ENCODE data around the gene CTNNA2.

The CTNNA2 gene

DNA sequence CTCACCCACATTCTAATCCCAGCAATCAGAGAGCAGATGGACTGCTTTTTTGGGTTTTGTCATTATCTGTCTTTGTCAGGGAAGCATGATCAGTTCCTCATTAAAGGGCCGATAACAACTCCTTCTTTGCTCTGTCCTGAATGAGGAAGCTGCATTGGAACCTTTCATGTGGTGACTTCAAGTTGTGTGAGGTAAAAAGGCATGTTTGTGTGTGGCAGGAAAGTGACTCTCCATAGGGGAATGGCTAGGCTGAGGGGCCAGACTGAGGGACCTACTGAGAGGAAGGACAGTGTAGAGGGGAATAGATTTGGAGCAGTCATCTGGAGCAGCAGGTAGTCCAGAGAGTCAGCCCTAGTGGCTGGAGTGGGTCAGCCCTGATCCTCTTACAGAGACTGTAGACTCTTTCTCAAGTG lies 815.3 kb downstream of the CTNNA2 start:
- Mint-ChIP-seq H3K27ac (no peak overlapping the region), H3K36me3 (ENCODE audit: low read depth) (no peaks in the 10 kb centered on the region), H3K4me3 (no peak overlapping the region), H3K27me3 (no peaks in the 10 kb centered on the region), H3K4me1 (ENCODE audit: low read depth) (no peaks in the 10 kb centered on the region), H3K9me3 (no peaks in the 10 kb centered on the region)
- no peak for DNase-seq

DNA sequence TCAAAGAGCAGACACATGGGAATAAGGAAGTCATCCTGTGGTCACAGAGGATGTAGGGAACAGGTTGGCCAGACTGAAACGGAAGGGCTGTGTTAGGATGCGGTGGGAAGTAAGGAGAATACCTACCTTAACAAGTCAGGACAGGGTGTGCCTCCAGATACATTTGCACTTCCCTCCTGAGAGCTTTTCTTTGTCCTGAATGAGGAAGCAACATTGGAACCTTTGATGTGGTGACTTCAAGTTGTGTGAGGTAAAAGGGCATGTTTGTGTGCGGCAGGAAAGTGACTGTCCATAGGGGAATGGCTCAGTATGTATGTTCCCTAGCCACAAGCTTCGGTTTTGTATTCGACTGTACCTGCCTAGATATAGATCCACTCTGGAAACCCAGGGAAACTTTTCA lies 816.6 kb downstream of the CTNNA2 start:
- Mint-ChIP-seq H3K27ac (no peak overlapping the region), H3K4me3 (no peak overlapping the region), H3K4me1 (ENCODE audit: low read depth) (no peaks in the 10 kb centered on the region), H3K9me3 (no peaks in the 10 kb centered on the region), H3K27me3 (no peaks in the 10 kb centered on the region), H3K36me3 (ENCODE audit: low read depth) (no peaks in the 10 kb centered on the region)
- no peak for DNase-seq

DNA sequence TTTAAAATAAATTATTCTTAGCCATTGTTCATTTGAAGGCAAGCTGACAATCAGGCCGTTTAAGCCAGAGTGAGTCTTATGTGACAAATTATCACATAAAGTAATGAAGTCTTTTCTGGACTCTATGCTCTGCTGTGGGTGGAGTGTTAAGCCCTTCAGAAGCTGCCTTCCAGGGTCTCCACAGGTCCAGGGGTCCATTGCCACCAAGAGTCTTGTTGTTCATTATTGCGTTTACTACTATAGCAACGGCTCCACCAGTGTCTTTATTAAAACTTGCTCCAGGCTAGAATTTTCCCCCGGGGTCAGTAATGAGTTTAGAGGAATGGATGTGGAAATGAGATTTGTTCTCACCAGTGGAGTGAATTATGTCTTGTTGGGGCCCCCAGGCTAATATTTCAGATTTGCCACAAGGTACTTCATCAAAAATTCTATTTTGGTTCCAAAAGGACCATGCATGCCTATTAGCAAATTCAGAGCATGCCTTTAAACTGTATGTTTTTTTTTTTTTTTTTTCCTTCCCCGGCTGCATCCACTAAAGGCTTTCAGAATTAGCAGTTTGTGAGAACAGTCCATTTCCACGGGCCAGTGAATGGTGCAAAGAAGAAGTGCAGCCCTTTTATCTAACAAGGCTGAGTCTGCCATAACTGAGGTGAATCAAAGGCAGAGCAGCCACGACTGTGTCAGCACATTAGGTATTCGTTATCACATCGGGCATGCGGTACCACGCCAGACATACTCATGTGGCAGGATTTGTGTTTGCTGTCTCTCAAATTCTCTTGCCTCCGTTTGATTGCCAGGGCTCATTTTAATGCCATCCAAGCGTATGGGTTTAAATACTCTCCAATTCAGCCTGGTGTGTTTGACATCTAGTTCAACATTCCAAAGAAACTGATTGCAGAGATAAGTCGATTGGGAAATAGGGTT lies 817.9 kb downstream of the CTNNA2 start:
- no peak overlapping the region for H3K4me3 Mint-ChIP-seq
- H3K9me3 Mint-ChIP-seq = no peaks in the 10 kb centered on the region
- DNase-seq = no peak
- H3K27me3 Mint-ChIP-seq = no peaks in the 10 kb centered on the region
- no peaks in the 10 kb centered on the region for H3K4me1 Mint-ChIP-seq (ENCODE audit: low read depth)
- no peak overlapping the region for H3K27ac Mint-ChIP-seq
- no peaks in the 10 kb centered on the region for H3K36me3 Mint-ChIP-seq (ENCODE audit: low read depth)

DNA sequence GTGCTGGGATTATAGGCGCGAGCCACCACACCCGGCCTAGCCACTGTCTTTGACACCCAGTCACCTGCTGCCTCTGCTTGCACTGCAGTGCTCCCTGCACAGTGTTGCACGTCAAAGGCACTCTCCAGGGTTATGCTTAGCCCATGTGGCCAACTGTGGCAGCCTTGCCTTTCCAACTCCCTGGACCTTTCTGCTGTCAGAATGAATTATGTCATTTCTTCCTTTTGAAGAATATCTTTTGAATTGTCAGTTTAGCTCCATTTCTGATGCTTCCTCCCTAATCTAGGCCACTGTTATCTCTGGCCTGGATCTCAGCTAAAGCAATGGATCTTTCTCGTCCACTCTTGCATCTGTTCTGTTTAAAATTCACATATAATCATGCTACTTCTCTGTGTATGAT lies 821.0 kb downstream of the CTNNA2 start:
- no peaks in the 10 kb centered on the region for H3K4me1 Mint-ChIP-seq (ENCODE audit: low read depth)
- no peak overlapping the region for H3K4me3 Mint-ChIP-seq
- no peaks in the 10 kb centered on the region for H3K27me3 Mint-ChIP-seq
- no peak overlapping the region for H3K27ac Mint-ChIP-seq
- DNase-seq = no peak
- peaks cover 4% of the 10 kb centered on the region for H3K9me3 Mint-ChIP-seq
- H3K36me3 Mint-ChIP-seq (ENCODE audit: low read depth) = no peaks in the 10 kb centered on the region

DNA sequence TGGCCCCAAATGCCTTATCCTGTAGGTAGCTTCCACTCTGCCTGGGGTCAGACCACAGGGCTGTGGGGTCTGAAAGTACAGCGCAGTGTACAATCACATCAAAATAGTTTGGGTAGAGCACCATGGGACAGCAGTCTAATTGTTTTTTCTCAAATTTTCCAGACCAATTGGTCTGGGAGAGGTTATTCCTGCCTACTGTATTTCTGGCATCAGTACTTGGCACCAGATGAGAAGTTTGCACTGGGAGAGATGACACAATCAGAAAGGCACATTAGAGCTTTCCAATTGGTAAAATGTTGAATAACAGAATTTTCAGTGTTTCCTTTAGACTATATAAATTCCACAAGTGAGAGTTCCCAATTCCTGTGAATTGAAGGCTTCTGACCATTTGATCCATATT lies 822.6 kb downstream of the CTNNA2 start:
- Mint-ChIP-seq H3K9me3 (peaks cover 4% of the 10 kb centered on the region), H3K27me3 (no peaks in the 10 kb centered on the region), H3K27ac (no peak overlapping the region), H3K4me1 (ENCODE audit: low read depth) (no peaks in the 10 kb centered on the region), H3K36me3 (ENCODE audit: low read depth) (no peaks in the 10 kb centered on the region), H3K4me3 (no peak overlapping the region)
- DNase-seq = no peak

DNA sequence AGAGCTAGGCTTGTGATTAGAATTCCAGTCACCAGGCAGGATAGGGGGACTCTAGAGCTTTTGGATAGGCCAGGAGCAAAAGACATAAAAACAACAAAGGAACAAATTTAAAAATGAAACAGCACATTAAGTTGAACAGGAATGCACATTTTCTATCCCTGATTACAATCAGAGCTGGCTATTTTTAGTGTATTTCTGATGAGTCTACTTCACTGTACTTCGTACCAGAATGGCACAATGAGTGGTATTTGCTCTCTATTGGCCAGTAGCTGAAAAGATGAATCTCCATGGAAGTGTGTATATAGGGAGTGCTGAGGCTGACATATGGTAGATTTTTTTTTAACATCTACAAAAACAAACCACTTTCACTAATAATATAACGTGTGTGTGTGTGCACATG lies 825.9 kb downstream of the CTNNA2 start:
- H3K36me3 Mint-ChIP-seq (ENCODE audit: low read depth) = no peaks in the 10 kb centered on the region
- H3K4me1 Mint-ChIP-seq (ENCODE audit: low read depth) = no peaks in the 10 kb centered on the region

DNA sequence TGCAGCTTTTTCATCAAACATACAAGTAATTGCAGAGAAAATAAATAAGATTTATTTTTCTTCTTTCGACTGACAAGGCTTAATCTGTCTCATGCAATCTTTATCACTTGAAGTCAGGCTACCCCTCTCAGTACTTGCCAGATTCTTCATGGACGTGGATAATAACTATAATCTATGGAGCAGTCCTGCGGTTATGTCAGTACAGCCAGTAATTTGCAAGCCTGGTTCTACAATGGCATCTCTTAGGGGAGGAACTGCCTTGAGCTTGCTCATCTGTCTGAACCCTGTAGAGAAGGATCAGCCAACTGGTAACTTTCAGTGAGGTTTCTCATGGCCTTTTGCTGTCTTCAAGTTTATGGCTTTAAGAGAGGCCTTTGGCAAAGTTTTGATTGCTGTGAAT lies 827.2 kb downstream of the CTNNA2 start:
- Mint-ChIP-seq H3K4me1 (ENCODE audit: low read depth) (no peaks in the 10 kb centered on the region), H3K27me3 (no peaks in the 10 kb centered on the region), H3K4me3 (no peak overlapping the region), H3K9me3 (peaks cover 17% of the 10 kb centered on the region), H3K36me3 (ENCODE audit: low read depth) (no peaks in the 10 kb centered on the region), H3K27ac (no peak overlapping the region)
- no peak for DNase-seq

More for the DNA sequence above, 825.9 kb downstream of the CTNNA2 start:
- peaks cover 8% of the 10 kb centered on the region for H3K9me3 Mint-ChIP-seq
- H3K27me3 Mint-ChIP-seq = no peaks in the 10 kb centered on the region
- no peak overlapping the region for H3K4me3 Mint-ChIP-seq
- no peak for DNase-seq
- H3K27ac Mint-ChIP-seq = no peak overlapping the region

DNA sequence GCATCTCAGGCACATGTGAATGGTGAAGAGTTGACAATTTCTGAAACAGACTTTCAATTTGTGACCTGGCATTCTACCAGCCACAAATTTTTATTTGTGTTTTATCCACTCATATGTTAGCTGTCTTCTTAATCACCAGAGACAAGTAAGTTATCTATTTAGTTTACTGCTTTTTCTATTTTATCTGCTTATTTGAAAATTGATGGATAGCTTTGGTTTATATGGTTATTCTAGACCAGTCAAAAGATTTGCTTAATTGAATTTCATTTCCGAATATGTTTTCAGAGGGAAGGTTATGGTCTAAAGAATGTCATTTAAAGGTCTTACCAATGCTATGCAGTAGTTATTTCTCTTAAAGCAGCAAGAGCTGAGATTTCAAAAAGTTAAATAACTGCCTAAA lies 835.2 kb downstream of the CTNNA2 start:
- no peak for DNase-seq
- H3K9me3 Mint-ChIP-seq = peaks cover 17% of the 10 kb centered on the region
- no peaks in the 10 kb centered on the region for H3K36me3 Mint-ChIP-seq (ENCODE audit: low read depth)
- H3K27ac Mint-ChIP-seq = no peak overlapping the region
- no peaks in the 10 kb centered on the region for H3K27me3 Mint-ChIP-seq
- no peaks in the 10 kb centered on the region for H3K4me1 Mint-ChIP-seq (ENCODE audit: low read depth)
- no peak overlapping the region for H3K4me3 Mint-ChIP-seq

DNA sequence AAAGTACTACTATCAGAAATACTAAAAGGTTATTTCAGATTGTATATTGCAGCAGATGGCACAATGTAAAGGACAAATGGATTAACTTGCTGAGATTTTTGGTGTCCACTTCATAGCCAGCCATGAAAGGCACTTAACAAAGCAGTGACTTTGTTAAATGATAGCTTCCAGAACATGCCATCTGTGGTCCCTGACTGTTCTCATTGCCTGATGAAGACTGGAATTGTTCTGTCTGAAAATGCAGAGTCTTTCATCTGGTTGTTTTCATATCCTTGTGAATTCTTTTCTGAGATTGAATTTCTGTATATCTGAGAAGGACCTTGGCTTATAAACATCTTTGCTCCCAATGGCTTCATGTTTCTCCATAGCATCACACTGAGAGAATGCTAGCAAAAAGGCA lies 836.1 kb downstream of the CTNNA2 start:
- no peaks in the 10 kb centered on the region for H3K4me1 Mint-ChIP-seq (ENCODE audit: low read depth)
- no peak overlapping the region for H3K4me3 Mint-ChIP-seq
- no peak overlapping the region for H3K27ac Mint-ChIP-seq
- no peaks in the 10 kb centered on the region for H3K27me3 Mint-ChIP-seq
- DNase-seq = no peak
- peaks cover 19% of the 10 kb centered on the region for H3K9me3 Mint-ChIP-seq
- no peaks in the 10 kb centered on the region for H3K36me3 Mint-ChIP-seq (ENCODE audit: low read depth)

DNA sequence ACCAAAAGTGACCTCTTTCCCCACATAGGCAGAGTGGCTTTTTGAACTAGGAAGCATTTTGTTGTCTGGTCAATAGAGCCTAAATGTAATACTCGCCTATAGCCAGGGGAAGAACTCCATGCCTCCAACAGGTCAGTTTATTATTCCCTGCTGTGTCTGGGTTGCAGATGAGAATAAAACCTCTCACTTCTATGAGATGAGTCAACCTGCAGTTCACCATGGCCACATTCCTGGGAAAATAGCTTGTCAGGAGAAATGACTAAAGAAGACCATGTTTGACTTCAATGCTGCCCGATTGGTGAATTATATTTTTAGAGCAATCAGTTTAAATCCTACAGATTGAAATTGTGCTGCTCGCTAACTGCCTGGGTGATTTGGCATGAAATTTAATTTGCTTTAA lies 838.4 kb downstream of the CTNNA2 start:
- peaks cover 10% of the 10 kb centered on the region for H3K9me3 Mint-ChIP-seq
- H3K4me3 Mint-ChIP-seq = no peak overlapping the region
- no peaks in the 10 kb centered on the region for H3K4me1 Mint-ChIP-seq (ENCODE audit: low read depth)
- no peaks in the 10 kb centered on the region for H3K27me3 Mint-ChIP-seq
- H3K36me3 Mint-ChIP-seq (ENCODE audit: low read depth) = no peaks in the 10 kb centered on the region
- no peak overlapping the region for H3K27ac Mint-ChIP-seq
- no peak for DNase-seq

DNA sequence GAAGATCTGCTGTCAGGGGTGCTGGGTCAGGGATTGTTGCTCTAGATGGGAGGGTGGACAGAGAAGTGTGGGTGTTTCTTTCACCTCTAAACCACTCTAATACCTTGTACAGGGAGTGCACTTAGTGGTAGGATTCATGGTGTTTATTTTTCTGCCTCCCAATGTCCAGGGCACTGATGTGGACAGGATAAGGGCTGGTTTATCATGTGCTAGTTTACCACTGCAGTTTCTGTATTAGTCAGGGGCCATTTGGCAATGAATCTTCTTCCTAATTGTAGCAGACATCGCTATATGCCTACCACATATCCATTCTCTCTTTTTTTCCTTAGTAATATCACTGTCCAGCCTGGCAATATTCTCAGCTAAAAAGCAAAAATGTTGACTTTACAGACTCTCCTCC lies 842.0 kb downstream of the CTNNA2 start:
- no peaks in the 10 kb centered on the region for H3K27me3 Mint-ChIP-seq
- DNase-seq = no peak
- H3K27ac Mint-ChIP-seq = no peak overlapping the region
- H3K4me1 Mint-ChIP-seq (ENCODE audit: low read depth) = no peaks in the 10 kb centered on the region
- H3K9me3 Mint-ChIP-seq = peaks cover 13% of the 10 kb centered on the region
- no peak overlapping the region for H3K4me3 Mint-ChIP-seq
- no peaks in the 10 kb centered on the region for H3K36me3 Mint-ChIP-seq (ENCODE audit: low read depth)

DNA sequence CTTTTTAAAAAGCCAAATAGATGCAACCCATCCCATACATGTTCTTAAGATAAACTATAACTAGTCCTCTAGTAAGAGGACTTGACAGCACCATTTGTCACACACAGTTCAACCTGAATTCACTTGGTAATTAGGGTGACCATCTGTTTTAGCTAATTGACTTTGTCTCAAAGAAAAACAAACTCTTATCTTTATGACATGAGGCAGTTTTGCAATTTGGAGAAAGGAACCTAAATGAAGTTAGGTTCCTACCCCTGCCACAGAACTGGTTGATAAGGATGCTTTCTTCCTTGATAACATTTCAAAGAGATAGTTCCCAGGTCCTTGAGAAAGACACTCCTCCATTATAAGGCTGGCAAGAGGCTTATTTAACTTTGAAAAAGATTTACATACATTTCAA lies 849.1 kb downstream of the CTNNA2 start:
- Mint-ChIP-seq H3K9me3 (peaks cover 10% of the 10 kb centered on the region), H3K4me3 (no peak overlapping the region), H3K27me3 (no peaks in the 10 kb centered on the region), H3K27ac (no peak overlapping the region), H3K4me1 (ENCODE audit: low read depth) (no peaks in the 10 kb centered on the region), H3K36me3 (ENCODE audit: low read depth) (no peaks in the 10 kb centered on the region)
- no peak for DNase-seq

DNA sequence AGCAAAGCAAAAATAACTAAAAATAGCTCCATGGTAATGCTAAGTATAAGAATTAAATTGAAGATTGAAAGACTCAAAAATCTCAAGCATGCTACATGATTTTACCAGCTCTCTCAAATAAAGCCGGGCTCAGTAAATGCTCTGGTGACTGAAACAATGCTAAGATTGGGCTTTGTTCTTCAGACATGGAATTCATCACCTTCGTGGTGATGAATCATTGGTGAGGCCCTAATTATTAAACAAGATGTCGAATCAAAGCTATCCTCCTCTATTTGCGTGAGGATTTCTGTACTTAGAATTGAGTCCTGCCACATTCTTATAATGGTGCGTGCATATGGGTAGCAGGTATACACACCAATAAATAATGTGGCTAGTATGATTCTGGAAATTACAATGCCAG lies 850.5 kb downstream of the CTNNA2 start:
- no peak overlapping the region for H3K4me3 Mint-ChIP-seq
- no peaks in the 10 kb centered on the region for H3K36me3 Mint-ChIP-seq (ENCODE audit: low read depth)
- no peak for DNase-seq
- H3K9me3 Mint-ChIP-seq = peaks cover 8% of the 10 kb centered on the region
- no peaks in the 10 kb centered on the region for H3K4me1 Mint-ChIP-seq (ENCODE audit: low read depth)
- H3K27ac Mint-ChIP-seq = no peak overlapping the region
- H3K27me3 Mint-ChIP-seq = no peaks in the 10 kb centered on the region

DNA sequence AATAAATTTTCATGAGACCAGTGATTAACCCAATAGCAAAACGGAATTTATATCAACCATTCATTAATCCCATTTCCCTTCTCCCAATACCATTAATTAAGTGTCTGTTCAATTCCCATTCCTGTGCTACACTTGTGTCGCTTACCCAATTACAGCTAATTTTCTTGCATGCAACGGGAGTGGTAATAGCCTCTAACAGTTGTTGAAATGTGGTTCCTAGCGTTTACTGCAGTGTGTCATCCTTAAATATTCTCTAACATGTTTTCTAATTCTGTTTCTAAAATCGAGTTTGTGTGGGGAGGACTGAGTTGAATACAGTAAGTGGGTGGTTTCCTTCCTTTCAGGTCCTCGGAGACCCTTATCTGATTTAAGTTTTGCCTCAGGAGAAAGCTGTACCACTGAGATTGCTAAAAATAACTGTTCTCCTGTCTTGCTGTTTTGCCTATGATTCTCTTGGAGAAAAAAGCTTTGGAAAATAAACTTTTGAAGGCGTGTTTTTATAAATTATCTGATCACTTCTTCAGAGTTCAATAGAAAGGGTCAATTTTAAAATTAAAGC lies 851.0 kb downstream of the CTNNA2 start:
- H3K36me3 Mint-ChIP-seq (ENCODE audit: low read depth) = no peaks in the 10 kb centered on the region
- H3K27ac Mint-ChIP-seq = no peak overlapping the region
- no peaks in the 10 kb centered on the region for H3K4me1 Mint-ChIP-seq (ENCODE audit: low read depth)

DNA sequence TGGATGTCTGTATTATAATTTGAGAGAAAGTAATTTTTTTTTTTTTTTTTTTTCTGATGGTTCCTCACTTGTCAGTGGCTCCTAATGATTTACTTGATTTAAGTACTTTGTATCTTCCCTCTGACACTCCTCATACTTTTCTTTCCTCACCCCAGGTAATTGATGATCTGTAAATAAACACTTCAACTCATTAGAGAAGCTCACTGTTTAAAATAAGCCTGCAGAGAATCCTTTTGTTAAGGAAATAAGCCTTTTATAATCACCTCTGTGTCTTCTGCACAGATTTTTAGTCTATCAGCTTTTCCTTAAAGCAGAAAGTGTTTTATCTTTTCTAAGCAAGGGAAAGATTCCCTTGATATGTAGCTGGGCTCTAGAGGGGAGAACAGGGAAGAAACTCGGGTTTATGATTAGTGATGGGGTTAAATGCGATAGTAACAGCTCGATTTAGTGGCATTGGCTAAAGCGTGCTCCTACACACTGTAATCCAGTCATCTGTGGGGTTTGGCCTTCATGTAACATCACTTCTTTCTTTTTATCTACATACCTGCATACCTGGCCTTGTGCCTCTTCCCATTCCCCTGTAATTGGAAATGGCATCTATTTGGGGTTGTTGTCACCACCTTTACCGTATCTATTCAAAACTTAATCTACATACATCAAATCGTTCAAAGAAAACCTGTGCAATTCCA lies 851.8 kb downstream of the CTNNA2 start:
- peaks cover 8% of the 10 kb centered on the region for H3K9me3 Mint-ChIP-seq
- no peak for DNase-seq
- no peaks in the 10 kb centered on the region for H3K36me3 Mint-ChIP-seq (ENCODE audit: low read depth)
- H3K27ac Mint-ChIP-seq = no peak overlapping the region
- no peaks in the 10 kb centered on the region for H3K27me3 Mint-ChIP-seq
- H3K4me1 Mint-ChIP-seq (ENCODE audit: low read depth) = no peaks in the 10 kb centered on the region
- no peak overlapping the region for H3K4me3 Mint-ChIP-seq

More for the DNA sequence above, 851.0 kb downstream of the CTNNA2 start:
- Mint-ChIP-seq H3K9me3 (peaks cover 8% of the 10 kb centered on the region), H3K27me3 (no peaks in the 10 kb centered on the region), H3K4me3 (no peak overlapping the region)
- DNase-seq = no peak
